Adipocyte (in vitro differentiated cells): ENCODE measurements around the gene ITPRID2.

Source experiments
- DNase-seq: peaks from one replicate; pipeline ENCODE4 v3.0.0-alpha.2; 2015; ENCODE audit warnings: low read depth
- H3K27me3 ChIP-seq: replicated peaks from 2 replicates; pipeline ENCODE4 v1.7.0; 2013; ENCODE audit warnings: mild to moderate bottlenecking, low read length, moderate library complexity; ENCODE audit not compliant: control insufficient read depth, insufficient read depth
- H3K36me3 ChIP-seq: 2 replicates; pipeline ENCODE4 v1.7.0; 2013; ENCODE audit warnings: low read length, mild to moderate bottlenecking, moderate library complexity; ENCODE audit not compliant: control insufficient read depth, insufficient read depth, severe bottlenecking
- H3K4me1 ChIP-seq: 2 replicates; pipeline ENCODE4 v1.7.0; 2013; ENCODE audit warnings: mild to moderate bottlenecking, low read length, moderate library complexity; ENCODE audit not compliant: control insufficient read depth, insufficient read depth
- H3K4me3 ChIP-seq: 2 replicates; pipeline ENCODE4 v1.7.0; 2013; ENCODE audit warnings: mild to moderate bottlenecking, low read length, moderate library complexity
- H3K9ac ChIP-seq: 2 replicates; pipeline ENCODE4 v1.7.0; 2013; ENCODE audit warnings: mild to moderate bottlenecking, low read length, moderate library complexity
- H3K9me3 ChIP-seq: 2 replicates; pipeline ENCODE4 v1.7.0; 2013; ENCODE audit warnings: mild to moderate bottlenecking, low read length, moderate library complexity; ENCODE audit not compliant: control insufficient read depth

Gene ITPRID2

DNA sequence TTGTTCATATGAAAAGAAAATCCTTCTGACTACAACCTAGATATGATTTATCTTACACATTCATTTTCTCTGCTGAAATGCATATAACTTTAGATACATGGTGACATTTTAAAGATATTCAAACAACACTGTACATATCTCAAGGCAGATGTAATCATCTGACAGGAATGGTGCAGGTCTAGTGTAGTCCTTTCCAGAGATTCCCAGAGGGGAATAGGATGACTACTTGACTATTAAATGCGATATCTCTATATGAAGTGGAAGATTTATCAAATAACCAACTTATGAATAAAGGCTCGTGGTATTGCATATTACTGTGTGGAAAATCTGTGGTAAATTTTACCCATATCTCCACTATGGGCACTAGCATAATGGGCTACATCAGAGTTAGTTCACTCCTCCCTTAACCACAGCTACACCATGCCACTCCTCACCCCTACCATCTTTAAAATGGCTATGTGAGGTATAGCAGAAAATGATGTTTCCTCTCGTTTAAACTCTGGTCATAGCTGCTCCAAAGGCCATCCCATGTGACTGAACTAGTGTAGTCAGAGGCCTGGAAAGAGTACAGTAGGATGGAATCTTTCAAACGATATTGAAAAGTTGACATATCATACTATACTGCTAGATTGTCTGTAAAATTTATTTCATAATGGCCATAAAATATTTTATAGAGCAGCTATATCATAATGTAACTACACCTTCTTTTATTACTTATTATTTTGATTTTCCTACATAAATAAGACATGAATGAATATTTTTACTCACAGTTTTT lies 9.1 kb upstream of the ITPRID2 start:
- no peak overlapping the region for H3K4me3 ChIP-seq
- H3K9me3 ChIP-seq = no peaks in the 10 kb centered on the region
- H3K4me1 ChIP-seq = no peaks in the 10 kb centered on the region
- DNase-seq = no peak
- no peak overlapping the region for H3K9ac ChIP-seq
- no peaks in the 10 kb centered on the region for H3K36me3 ChIP-seq
- no peaks in the 10 kb centered on the region for H3K27me3 ChIP-seq

DNA sequence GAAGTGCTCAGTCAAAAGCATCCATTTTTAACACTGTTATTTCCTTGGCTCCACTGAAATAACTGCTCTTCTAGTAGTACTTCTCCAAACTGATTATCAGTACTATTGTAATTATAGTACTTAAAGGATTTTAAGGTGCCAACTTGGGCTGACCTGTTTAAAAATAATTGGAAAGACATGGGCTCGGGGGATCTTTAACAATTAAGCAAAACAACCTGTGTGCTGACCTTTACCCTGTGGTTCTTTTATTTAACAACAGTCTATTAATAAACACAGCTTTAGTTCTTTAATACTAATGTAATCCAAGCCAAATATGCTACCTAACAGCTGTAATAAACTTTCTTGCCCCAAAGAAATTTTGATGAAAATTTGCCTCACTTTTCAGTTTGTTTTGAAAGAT lies 6.9 kb upstream of the ITPRID2 start:
- Histone ChIP-seq H3K27me3 (no peaks in the 10 kb centered on the region), H3K4me1 (no peaks in the 10 kb centered on the region), H3K36me3 (no peaks in the 10 kb centered on the region), H3K9ac (no peak overlapping the region), H3K9me3 (no peaks in the 10 kb centered on the region), H3K4me3 (no peak overlapping the region)
- no peak for DNase-seq

DNA sequence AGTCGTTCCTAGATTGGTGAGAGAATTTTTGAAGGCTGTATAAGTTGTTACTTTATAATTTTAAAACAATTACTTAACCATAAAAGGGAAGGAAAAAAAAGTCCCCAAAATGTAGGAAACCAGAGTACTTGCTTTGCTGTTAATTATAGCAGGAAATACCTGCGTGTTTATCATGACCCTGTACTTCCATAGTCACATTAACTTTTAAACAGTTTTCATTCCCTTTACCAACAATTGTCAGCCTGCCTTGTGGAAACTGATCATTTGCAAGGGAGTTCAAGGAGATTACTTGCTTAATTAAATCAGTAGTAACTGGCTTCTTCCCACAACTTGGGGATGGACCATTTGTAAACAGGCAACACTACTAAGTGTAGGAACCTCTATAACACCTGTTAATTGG lies 6.4 kb upstream of the ITPRID2 start:
- no peaks in the 10 kb centered on the region for H3K36me3 ChIP-seq
- H3K4me1 ChIP-seq = no peaks in the 10 kb centered on the region
- H3K27me3 ChIP-seq = no peaks in the 10 kb centered on the region
- H3K9ac ChIP-seq = no peak overlapping the region
- no peak overlapping the region for H3K4me3 ChIP-seq
- no peak for DNase-seq
- H3K9me3 ChIP-seq = no peaks in the 10 kb centered on the region

DNA sequence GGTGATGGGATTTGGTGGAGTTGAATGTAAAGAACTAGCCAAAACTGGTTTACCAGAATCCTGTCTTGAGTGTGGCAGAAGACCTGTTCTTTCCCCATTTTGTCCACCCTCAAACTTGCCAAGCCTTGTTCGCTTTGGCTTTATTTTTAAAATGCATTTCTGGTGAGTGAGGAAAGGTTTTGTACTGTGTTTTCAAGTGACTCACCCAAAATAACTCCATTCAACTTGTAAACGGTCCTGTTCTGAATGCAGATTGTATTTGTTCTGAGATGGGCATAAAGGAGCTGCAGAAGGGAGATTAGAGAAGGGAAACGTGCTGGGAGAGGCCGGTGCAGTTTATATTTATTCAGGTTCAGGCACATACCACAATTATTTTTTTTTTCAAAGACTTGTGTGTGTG lies 5.3 kb upstream of the ITPRID2 start:
- no peaks in the 10 kb centered on the region for H3K9me3 ChIP-seq
- no peaks in the 10 kb centered on the region for H3K36me3 ChIP-seq
- H3K4me1 ChIP-seq = peaks cover 5% of the 10 kb centered on the region
- H3K4me3 ChIP-seq = no peak overlapping the region
- DNase-seq = peak; percentile 31
- no peaks in the 10 kb centered on the region for H3K27me3 ChIP-seq
- no peak overlapping the region for H3K9ac ChIP-seq

DNA sequence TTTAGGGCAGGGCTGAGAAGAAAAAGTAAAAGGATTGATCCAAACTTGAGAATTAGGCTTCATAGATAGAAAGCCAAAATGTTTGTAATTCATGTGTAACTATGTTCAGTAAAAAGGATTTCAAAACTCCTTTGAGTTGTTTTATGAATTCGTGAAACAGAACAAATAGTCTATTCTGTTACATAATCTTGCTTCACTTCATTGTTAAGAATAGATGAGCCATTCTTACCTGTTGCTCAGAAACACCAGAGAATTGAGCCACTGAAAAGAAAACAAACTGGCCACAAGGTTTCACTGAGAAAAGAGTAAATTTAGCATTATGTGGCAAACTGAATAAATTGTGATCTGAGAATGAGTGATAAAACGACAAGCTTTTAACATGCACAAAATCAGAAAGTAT lies 4.5 kb upstream of the ITPRID2 start:
- no peaks in the 10 kb centered on the region for H3K36me3 ChIP-seq
- H3K27me3 ChIP-seq = no peaks in the 10 kb centered on the region
- no peak overlapping the region for H3K4me3 ChIP-seq
- H3K9me3 ChIP-seq = no peaks in the 10 kb centered on the region
- no peak for DNase-seq
- H3K9ac ChIP-seq = no peak overlapping the region
- peaks cover 6% of the 10 kb centered on the region for H3K4me1 ChIP-seq

DNA sequence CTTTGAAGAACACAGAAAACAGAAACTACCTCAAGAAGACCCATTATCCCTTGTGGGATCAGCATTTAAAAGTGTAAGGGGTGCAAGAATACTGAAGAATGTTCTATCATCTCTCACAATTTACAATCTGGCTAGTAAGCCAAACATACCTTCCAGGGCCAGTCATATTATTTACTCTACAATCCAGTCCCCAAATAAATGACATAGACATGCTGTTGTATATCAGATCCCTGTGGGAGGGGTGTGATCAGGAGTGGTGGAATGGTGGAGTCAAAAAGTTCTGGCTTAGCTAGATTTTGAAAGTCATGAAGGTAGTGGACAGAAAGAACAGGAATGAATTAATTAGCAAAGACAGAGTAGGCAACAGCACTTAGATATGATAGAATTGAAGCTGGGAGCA lies 1.8 kb upstream of the ITPRID2 start:
- H3K27me3 ChIP-seq = no peaks in the 10 kb centered on the region
- no peak for DNase-seq
- H3K9ac ChIP-seq = no peak overlapping the region
- no peaks in the 10 kb centered on the region for H3K36me3 ChIP-seq
- H3K9me3 ChIP-seq = no peaks in the 10 kb centered on the region
- H3K4me1 ChIP-seq = peaks cover 20% of the 10 kb centered on the region
- H3K4me3 ChIP-seq = no peak overlapping the region

DNA sequence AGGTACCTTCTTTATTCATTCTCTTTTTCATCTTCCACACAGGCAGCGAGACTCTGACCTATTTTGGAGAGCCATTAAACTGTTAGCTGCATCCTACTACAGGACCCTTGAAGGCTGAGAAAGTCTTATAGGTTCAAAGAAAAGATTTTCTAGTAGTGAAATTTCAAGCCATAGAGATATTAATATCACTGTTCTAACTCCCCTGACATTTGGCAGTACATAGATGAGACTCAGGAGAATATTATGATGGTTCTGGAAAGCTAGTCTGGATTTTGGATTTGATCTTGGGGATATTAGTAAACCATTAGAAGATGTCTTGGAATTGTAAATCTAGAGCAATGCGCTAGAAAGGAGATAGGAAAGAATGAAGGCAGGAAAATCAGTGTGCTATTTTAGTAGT lies 1.3 kb upstream of the ITPRID2 start:
- H3K4me3 ChIP-seq = no peak overlapping the region
- no peaks in the 10 kb centered on the region for H3K27me3 ChIP-seq
- no peaks in the 10 kb centered on the region for H3K9me3 ChIP-seq
- H3K9ac ChIP-seq = no peak overlapping the region
- no peaks in the 10 kb centered on the region for H3K36me3 ChIP-seq
- peaks cover 20% of the 10 kb centered on the region for H3K4me1 ChIP-seq
- DNase-seq = no peak

DNA sequence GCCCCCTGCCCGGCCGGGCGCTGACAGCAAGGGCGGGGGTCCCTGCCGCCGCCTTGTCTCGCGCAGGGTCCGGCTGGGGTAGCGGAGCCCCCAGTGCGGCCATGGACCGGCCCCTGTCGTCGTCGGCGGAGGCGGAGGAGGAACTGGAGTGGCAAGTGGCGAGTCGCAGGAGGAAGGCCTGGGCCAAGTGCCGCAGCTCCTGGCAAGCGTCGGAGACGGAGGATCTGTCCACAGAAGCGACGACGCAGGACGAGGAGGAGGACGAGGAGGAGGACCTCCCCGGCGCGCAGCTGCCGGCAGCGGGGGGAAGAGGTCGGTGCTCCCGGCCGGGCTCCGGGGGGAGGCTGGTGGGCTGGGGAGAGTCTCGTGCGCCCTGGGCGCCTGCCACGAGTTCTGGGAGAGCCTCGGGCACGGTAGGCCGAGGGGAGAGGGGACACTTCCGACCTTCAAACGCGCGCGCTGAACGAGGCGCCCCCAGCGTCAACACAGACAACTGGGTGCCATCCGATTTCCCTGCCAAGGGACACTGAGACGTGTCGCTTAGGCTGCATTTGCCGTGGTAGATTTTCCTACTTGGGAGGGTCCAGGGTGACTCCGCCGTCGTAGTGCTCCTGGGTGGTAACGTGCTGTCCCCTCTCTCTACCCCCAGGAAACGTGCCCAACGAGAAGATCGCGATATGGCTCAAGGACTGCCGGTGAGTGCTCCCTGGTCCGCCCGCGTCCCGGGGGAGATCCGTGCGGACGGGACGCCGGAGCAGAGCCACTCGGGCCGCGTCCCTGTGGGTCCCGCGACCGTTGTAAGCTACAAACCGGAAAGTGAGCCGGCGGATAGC lies 652 bp downstream of the ITPRID2 start:
- Histone ChIP-seq H3K4me3 (peak overlapping the region; percentile 100), H3K9me3 (no peaks in the 10 kb centered on the region), H3K9ac (peak overlapping the region; percentile 99), H3K27me3 (no peaks in the 10 kb centered on the region), H3K36me3 (peaks cover 12% of the 10 kb centered on the region), H3K4me1 (peaks cover 30% of the 10 kb centered on the region)
- DNase-seq = peak; percentile 76

DNA sequence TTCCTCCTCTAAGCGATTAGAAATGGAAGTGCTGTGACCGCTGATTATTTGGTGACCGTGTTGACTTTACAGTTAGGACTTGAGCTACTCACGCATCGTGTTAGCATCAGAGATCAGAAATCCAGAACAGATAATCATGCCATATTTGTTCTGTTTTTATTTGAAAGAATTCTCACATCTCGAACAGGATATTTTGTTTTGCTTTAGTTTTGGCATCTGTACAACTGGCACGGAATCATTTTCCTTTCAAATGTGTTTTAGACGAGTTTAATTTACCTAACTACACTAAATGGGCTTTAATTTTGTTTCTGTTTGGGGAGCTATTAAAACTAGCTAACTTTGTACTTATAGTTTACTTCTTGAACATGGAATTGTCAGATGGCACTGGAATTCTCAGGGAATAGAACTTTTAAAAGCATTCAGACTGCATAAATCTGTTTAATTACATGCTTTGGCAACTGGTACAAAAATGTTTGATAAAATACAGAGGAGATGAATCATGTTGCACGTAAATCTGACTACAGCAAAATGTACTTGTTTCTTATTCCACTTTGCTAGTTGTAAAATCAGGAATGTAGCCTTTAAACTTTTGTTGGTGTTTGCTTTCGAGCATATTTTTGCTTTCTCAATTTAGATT lies 1.4 kb downstream of the ITPRID2 start:
- Histone ChIP-seq H3K9me3 (no peaks in the 10 kb centered on the region), H3K9ac (peak overlapping the region; percentile 99), H3K36me3 (peaks cover 19% of the 10 kb centered on the region), H3K27me3 (no peaks in the 10 kb centered on the region), H3K4me3 (peak overlapping the region; percentile 100), H3K4me1 (peaks cover 30% of the 10 kb centered on the region)
- DNase-seq = peak; percentile 68

DNA sequence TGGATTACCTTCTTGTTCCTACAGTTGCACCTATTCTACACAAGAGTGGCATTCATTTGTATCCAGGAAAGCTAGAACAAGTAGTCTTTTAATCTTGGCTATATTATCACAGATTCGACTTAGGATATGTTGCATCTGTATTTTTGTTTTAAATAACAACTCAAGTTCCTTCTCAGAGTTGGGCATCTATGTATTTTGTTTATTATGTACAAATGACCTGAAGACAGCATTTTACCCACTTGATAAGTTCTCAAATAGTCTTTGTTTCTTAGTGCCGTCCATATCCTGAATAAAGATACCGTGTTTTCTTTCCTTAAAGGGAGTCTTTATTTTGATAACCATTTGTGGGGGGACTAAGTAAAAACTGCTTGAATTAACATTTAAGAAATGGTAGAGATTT lies 2.9 kb downstream of the ITPRID2 start:
- Histone ChIP-seq H3K27me3 (no peaks in the 10 kb centered on the region), H3K36me3 (peaks cover 33% of the 10 kb centered on the region), H3K4me1 (peaks cover 30% of the 10 kb centered on the region), H3K9me3 (no peaks in the 10 kb centered on the region), H3K4me3 (peak overlapping the region; percentile 100), H3K9ac (peak overlapping the region; percentile 99)
- no peak for DNase-seq

DNA sequence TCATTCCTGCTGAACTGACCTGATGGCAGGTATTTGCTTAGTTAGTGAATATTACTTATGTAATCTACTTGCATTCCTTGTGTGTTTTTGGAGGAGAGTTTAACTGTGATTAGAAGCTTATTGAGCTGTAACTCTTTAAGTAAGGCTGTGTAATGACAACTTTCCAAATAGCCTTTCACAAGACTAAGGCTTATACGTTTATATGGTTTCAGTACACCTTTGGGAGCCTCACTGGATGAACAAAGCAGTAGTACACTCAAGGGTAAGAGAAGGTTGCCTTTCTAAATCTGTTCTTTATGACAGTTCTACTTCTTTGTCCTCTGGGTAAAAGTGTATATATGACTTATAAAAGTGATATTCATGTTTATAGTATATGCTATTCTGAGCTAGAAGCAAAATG lies 4.3 kb downstream of the ITPRID2 start:
- H3K9me3 ChIP-seq = no peaks in the 10 kb centered on the region
- H3K9ac ChIP-seq = no peak overlapping the region
- H3K4me1 ChIP-seq = peaks cover 29% of the 10 kb centered on the region
- peak overlapping the region; percentile 15 for H3K4me3 ChIP-seq
- peaks cover 48% of the 10 kb centered on the region for H3K36me3 ChIP-seq
- H3K27me3 ChIP-seq = no peaks in the 10 kb centered on the region
- no peak for DNase-seq
